HepG2 (cell line): ENCODE data around the gene MTCP1. TPM values are rescaled to one million over a fixed set of nuclear protein-coding genes. Genes with fewer than 3 reads are reported as not detected.

Experiments used
- ATAC-seq: fragments of 200-7000 bp; cut with Tn5 transposase; 3 replicates; pipeline ENCODE4 v1.9.1; 2020; ENCODE audit warnings: mild to moderate bottlenecking, moderate library complexity
- BruUV-seq: library from RNA; stranded (reverse); fragments of 400-500 nt; replicated peaks from 2 replicates; lab custom pipeline; 2021; lab: Mats Ljungman, UMichigan
- CTCF ChIA-PET: fragments of 300-600 bp; formaldehyde crosslinking; extraction: SDS; loops from one replicate; lab custom pipeline; 2021; ENCODE audit warnings: low total read pairs, inconsistent platforms, low intra/inter-chr PET ratio; lab: Yijun Ruan, JAX
- POLR2A ChIA-PET: fragments of 350-600 bp; sonication (Branson Sonifier 250); formaldehyde crosslinking; loops from one replicate; lab custom pipeline; 2020; ENCODE audit warnings: antibody characterized with exemption, inconsistent platforms; lab: Yijun Ruan, JAX
- DNase-seq: peaks from one replicate; pipeline ENCODE4 v3.0.0-alpha.2; 2015; ENCODE audit warnings: low spot score
- FAIRE-seq: peaks from 3 replicates; lab custom pipeline; 2011; peaks lifted over from hg19 to GRCh38; lab: Jason Lieb, UNC
- H2AFZ ChIP-seq: one replicate; pipeline ENCODE4 v1.6.1; 2011; ENCODE audit warnings: low read length, inconsistent platforms
- H3K27ac ChIP-seq: fragments of 300-600 bp; 3 replicates; pipeline ENCODE4 v1.8.0; 2011; ENCODE audit warnings: mixed run types, mild to moderate bottlenecking, mixed read lengths, low read length, inconsistent platforms; ENCODE audit not compliant: insufficient read depth; ENCODE audit errors: extremely low read length
- H3K27me3 ChIP-seq, 2 experiments: fragments of 200-600 bp in 1 of 2; 2 replicates in 1 of 2; 3 replicates in 1 of 2; pipeline versions ENCODE4 v1.6.0 to v1.8.0; 2011; ENCODE audit warnings: low read length in 2 of 2, mild to moderate bottlenecking in 2 of 2, moderate library complexity in 2 of 2, inconsistent platforms in 1 of 2; ENCODE audit not compliant: insufficient read depth in 2 of 2, control insufficient read depth in 1 of 2
- H3K36me3 ChIP-seq, 2 experiments: fragments of 200-600 bp in 1 of 2; replicated peaks in 1 of 2; 2 replicates in 1 of 2; 3 replicates in 1 of 2; pipeline versions ENCODE4 v1.5.1 to v1.8.0; 2011; ENCODE audit warnings: low read length in 2 of 2, inconsistent platforms in 1 of 2; ENCODE audit not compliant: insufficient read depth in 2 of 2, control insufficient read depth in 1 of 2
- H3K4me1 ChIP-seq: 2 replicates; pipeline ENCODE4 v1.5.1; 2012; ENCODE audit warnings: low read length, inconsistent platforms; ENCODE audit not compliant: insufficient read depth
- H3K4me2 ChIP-seq: 2 replicates; pipeline ENCODE4 v1.6.0; 2011; ENCODE audit warnings: low read depth, low read length, inconsistent platforms
- H3K4me3 ChIP-seq, 3 experiments: fragments of 200-600 bp in 1 of 3; sonication (generic), shearing (Covaris generic) in 1 of 3; replicated peaks in 1 of 3; 2 replicates each; pipeline ENCODE4 v1.5.1; 2011 to 2016; ENCODE audit warnings: low read length in 3 of 3, inconsistent platforms in 2 of 3, low read depth in 2 of 3, mild to moderate bottlenecking in 2 of 3, control low read depth in 1 of 3, mixed read lengths in 1 of 3; ENCODE audit not compliant: insufficient read depth in 1 of 3
- H3K79me2 ChIP-seq: one replicate; pipeline ENCODE4 v1.6.1; 2011; ENCODE audit warnings: low read length, inconsistent platforms; ENCODE audit not compliant: insufficient read depth
- H3K9ac ChIP-seq: 2 replicates; pipeline ENCODE4 v1.6.0; 2011; ENCODE audit warnings: mild to moderate bottlenecking, low read depth, low read length, inconsistent platforms; ENCODE audit not compliant: insufficient read depth
- H3K9me3 ChIP-seq: 2 replicates; pipeline ENCODE4 v1.5.1; 2012; ENCODE audit warnings: mild to moderate bottlenecking, low read length
- H4K20me1 ChIP-seq: 2 replicates; pipeline ENCODE4 v1.6.0; 2011; ENCODE audit warnings: inconsistent platforms, mild to moderate bottlenecking, low read length, moderate library complexity; ENCODE audit not compliant: insufficient read depth
- FOXK1 ChIP-seq: sonication (generic); formaldehyde crosslinking; IDR thresholded peaks from 2 replicates; pipeline ENCODE4 v1.4.0; 2020; ENCODE audit warnings: low read depth, missing genetic modification reagents, borderline replicate concordance
- JARID2 ChIP-seq: sonication (generic); formaldehyde crosslinking; IDR thresholded peaks from 2 replicates; pipeline ENCODE4 v1.8.1; 2023; ENCODE audit warnings: missing genetic modification reagents, inconsistent platforms; ENCODE audit not compliant: insufficient replicate concordance
- PAWR ChIP-seq: sonication (generic); formaldehyde crosslinking; IDR thresholded peaks from 2 replicates; pipeline ENCODE4 v1.4.0; 2020; ENCODE audit warnings: missing genetic modification reagents, mild to moderate bottlenecking, borderline replicate concordance
- PREB ChIP-seq: sonication (generic); formaldehyde crosslinking; IDR thresholded peaks from 2 replicates; pipeline ENCODE4 v1.4.0; 2020; ENCODE audit warnings: missing genetic modification reagents
- SUZ12 ChIP-seq: fragments of 150-350 bp; IDR thresholded peaks from 2 replicates; pipeline ENCODE4 v1.6.1; 2014; ENCODE audit warnings: low read depth, low read length
- TARDBP ChIP-seq: sonication (generic); formaldehyde crosslinking; IDR thresholded peaks from 2 replicates; pipeline ENCODE4 v1.8.0; 2022; ENCODE audit warnings: mild to moderate bottlenecking, missing genetic modification reagents
- ZNF10 ChIP-seq: sonication (generic); formaldehyde crosslinking; IDR thresholded peaks from 2 replicates; pipeline ENCODE4 v1.4.0; 2020; ENCODE audit warnings: mild to moderate bottlenecking, low read depth, missing genetic modification reagents, borderline replicate concordance
- ZNF143 ChIP-seq: sonication (generic); formaldehyde crosslinking; IDR thresholded peaks from 2 replicates; pipeline ENCODE4 v1.4.0; 2020; ENCODE audit warnings: missing genetic modification reagents
- ZNF326 ChIP-seq: sonication (generic); formaldehyde crosslinking; IDR thresholded peaks from 2 replicates; pipeline ENCODE4 v1.4.0; 2020; ENCODE audit warnings: missing genetic modification reagents, borderline replicate concordance
- ZNF549 ChIP-seq: sonication (generic); formaldehyde crosslinking; IDR thresholded peaks from 2 replicates; pipeline ENCODE4 v1.5.0; 2020; ENCODE audit warnings: missing genetic modification reagents
- WGBS: methylation state at CpG from one replicate; pipeline ENCODE4 v1.1.6; 2017; ENCODE audit warnings: low lambda C conversion rate; 5-methylcytosine and 5-hydroxymethylcytosine counted together
- in situ Hi-C: cut with HindIII; loops from 2 replicates; pipeline ENCODE4 v1.10.0; 2017; ENCODE audit warnings: low pct_unique_long_range_greater_than_20kb; ENCODE audit not compliant: extremely low pct_ligation_motif_present
- intact Hi-C: fragments of 100-400 bp; cut with micrococcal nuclease; formaldehyde crosslinking; loops from one replicate; pipeline ENCODE4 v1.10.0; 2022; ENCODE audit not compliant: unreplicated experiment
- polyA plus RNA-seq, 8 experiments: library from polyadenylated mRNA; depleted of rRNA in 3 of 8; stranded (reverse) in 7 of 8; unstranded in 1 of 8; fragments of >200 nt; fragmentation: Illumina TruSeq in 4 of 8; extraction: Trizol in 4 of 8; gene quantifications; 2 replicates each; pipeline versions ENCODE4 v1.2.1 to v1.2.3, GENCODE V29; 2011 to 2016; ENCODE audit warnings: low read depth in 4 of 8, missing spikeins in 1 of 8, mixed read lengths in 1 of 8; ENCODE audit not compliant: insufficient read depth in 1 of 8
- total RNA-seq, 5 experiments: library from RNA; depleted of rRNA; stranded (reverse); fragments of >200 nt; fragmentation: Illumina TruSeq; extraction: Trizol; gene quantifications; 2 replicates each; pipeline ENCODE4 v1.2.3, GENCODE V29; 2016; ENCODE audit warnings: low read depth in 1 of 5
- TF ChIP-seq, protein P1 (sequence below): sonication (generic); formaldehyde crosslinking; IDR thresholded peaks from 2 replicates; pipeline ENCODE4 v1.5.0; 2020; ENCODE audit warnings: mild to moderate bottlenecking, missing genetic modification reagents

Gene MTCP1
- total and polyA plus RNA-seq, 2 of the 13 experiments (the other 11 are each of a cell fraction or from before 2014, with no cell fraction given) = 5.1 to 18.9 TPM

- in situ Hi-C loops (no loop called here), intact Hi-C loops (no loop called here)
- no peak overlapping the region for H2AFZ ChIP-seq
- H4K20me1 ChIP-seq = no peaks in the 10 kb centered on the region
- no peak overlapping the region for H3K9ac ChIP-seq
- CTCF ChIA-PET = no interaction called here
- TF ChIP-seq FOXK1 (CRISPR knock-in tag) (no peak), JARID2 (no peak)
- H3K4me1 ChIP-seq = no peaks in the 10 kb centered on the region
- no peaks in the 10 kb centered on the region for H3K79me2 ChIP-seq
- no peak overlapping the region for H3K4me3 ChIP-seq
- 97% methylated on average over 4 of the region's 5 CpGs for WGBS
- 0 out of 5 replicates have a peak, but pooled peaks cover 0 to 3% of the 10 kb centered on the region in 2 experiments for H3K36me3 ChIP-seq
- H3K4me2 ChIP-seq = no peak overlapping the region
- ATAC-seq = no peak
- no TSS peak for BruUV-seq
- no peak for FAIRE-seq
- H3K27ac ChIP-seq = no peak overlapping the region
- H3K27me3 ChIP-seq = no peaks in the 10 kb centered on the region
- no peak for DNase-seq
- POLR2A ChIA-PET = no interaction called here
- no peaks in the 10 kb centered on the region for H3K9me3 ChIP-seq
Measured at GRCh38 chrX:155046811-155047528, 24.0 kb downstream of the MTCP1 start.

- in situ Hi-C loops = no loop called here
- Histone ChIP-seq H2AFZ (no peak overlapping the region), H3K4me2 (no peak overlapping the region), H3K79me2 (no peaks in the 10 kb centered on the region), H3K36me3 (0 out of 5 replicates have a peak, but pooled peaks cover 0 to under 1% of the 10 kb centered on the region in 2 experiments), H3K4me3 (no peak overlapping the region), H3K27ac (no peak overlapping the region), H3K9ac (no peak overlapping the region), H4K20me1 (no peaks in the 10 kb centered on the region), H3K27me3 (no peaks in the 10 kb centered on the region), H3K4me1 (no peaks in the 10 kb centered on the region), H3K9me3 (no peaks in the 10 kb centered on the region)
- POLR2A ChIA-PET = no interaction called here
- FAIRE-seq (no peak), DNase-seq (no peak), ATAC-seq (no peak)
- intact Hi-C loops = no loop called here
- CTCF ChIA-PET = no interaction called here
- 94% methylated on average over 6 of the region's 6 CpGs for WGBS
- no TSS peak for BruUV-seq
- TF ChIP-seq SUZ12 (no peak), ZNF326 (CRISPR knock-in tag) (no peak), PREB (CRISPR knock-in tag) (no peak), ZNF549 (CRISPR knock-in tag) (no peak), TARDBP (CRISPR knock-in tag) (no peak), ZNF10 (no peak), ZNF143 (no peak), PAWR (no peak)
- TF ChIP-seq, protein P1, sequence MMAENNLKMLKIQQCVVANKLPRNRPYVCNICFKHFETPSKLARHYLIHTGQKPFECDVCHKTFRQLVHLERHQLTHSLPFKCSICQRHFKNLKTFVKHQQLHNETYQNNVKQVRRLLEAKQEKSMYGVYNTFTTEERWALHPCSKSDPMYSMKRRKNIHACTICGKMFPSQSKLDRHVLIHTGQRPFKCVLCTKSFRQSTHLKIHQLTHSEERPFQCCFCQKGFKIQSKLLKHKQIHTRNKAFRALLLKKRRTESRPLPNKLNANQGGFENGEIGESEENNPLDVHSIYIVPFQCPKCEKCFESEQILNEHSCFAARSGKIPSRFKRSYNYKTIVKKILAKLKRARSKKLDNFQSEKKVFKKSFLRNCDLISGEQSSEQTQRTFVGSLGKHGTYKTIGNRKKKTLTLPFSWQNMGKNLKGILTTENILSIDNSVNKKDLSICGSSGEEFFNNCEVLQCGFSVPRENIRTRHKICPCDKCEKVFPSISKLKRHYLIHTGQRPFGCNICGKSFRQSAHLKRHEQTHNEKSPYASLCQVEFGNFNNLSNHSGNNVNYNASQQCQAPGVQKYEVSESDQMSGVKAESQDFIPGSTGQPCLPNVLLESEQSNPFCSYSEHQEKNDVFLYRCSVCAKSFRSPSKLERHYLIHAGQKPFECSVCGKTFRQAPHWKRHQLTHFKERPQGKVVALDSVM (CRISPR knock-in tag) = no peak
Measured at GRCh38 chrX:155046129-155046810, 24.7 kb downstream of the MTCP1 start.
